Measurements from ENCODE around the gene TSPAN2.

The TSPAN2 gene

GRCh38 chr1:115086176-115086830, 3.0 kb downstream of the TSPAN2 start:
- in situ Hi-C loops (cut with MboI; ENCODE audit: low pct_unique_long_range_greater_than_20kb, low sequenced_read_pairs) = no loop called here
- no peak for DNase-seq

GRCh38 chr1:115084902-115085511, 4.3 kb downstream of the TSPAN2 start:
- no peak for DNase-seq
- in situ Hi-C loops (cut with MboI; ENCODE audit: low pct_unique_long_range_greater_than_20kb, low sequenced_read_pairs) = no loop called here

- in situ Hi-C loops (cut with MboI; ENCODE audit: low pct_unique_long_range_greater_than_20kb, low sequenced_read_pairs) = no loop called here
- DNase-seq = no peak
Observed at GRCh38 chr1:115082949-115083348, 6.4 kb downstream of the TSPAN2 start.

GRCh38 chr1:115078708-115079107, 10.6 kb downstream of the TSPAN2 start:
- in situ Hi-C loops (cut with MboI; ENCODE audit: low pct_unique_long_range_greater_than_20kb, low sequenced_read_pairs) = no loop called here
- no peak for DNase-seq

DNA sequence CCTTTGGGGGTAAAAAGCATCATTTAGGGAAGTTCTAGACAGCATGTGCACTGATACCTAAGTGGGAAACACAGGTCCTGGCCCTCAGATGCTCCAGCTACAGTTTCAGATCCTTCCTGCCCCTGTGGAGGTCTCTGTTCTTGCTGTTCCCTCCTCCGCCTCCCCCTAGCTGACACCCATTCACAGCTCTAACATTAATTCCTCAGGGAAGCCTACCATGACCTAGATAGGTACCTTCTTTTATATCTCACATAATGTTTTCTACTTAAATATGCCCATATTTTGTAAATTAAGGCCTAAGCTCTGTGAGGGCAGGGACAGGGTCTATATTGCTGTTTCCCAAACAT, 11.3 kb downstream of the TSPAN2 start:
- no peak for DNase-seq
- in situ Hi-C loops (cut with MboI; ENCODE audit: low pct_unique_long_range_greater_than_20kb, low sequenced_read_pairs) = no loop called here

DNA sequence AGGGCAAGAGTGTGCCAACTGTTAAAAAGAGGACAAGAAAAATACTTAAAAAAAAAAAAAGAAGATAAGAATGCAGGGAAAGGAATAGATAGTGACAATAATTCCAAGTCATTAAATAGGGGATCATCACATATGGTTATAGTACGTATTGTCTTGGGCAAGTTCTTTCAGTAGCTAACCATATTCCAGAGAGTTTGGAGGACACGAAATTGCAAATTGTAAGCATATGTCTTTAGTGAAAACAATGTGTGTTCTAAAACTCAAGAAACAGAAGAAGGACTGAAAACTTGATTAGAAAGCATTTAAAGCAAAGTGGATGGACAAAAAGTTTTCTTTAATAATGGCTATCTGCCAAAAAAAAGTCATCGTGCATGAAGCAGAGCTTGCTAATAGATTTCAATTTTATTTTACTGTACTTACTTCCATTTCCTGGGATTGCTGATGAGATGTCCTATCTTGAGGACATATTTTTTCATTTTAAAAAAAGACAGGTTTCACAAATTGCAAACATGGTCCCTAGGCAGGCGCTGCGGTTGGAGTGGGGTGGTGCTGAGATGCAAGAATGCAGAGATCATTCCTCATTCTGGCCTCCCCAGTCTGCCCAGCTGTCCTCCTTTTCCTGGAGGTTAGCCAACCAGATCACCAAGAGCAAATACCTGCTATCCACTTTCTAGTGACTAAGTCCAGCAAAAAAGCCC, 11.9 kb downstream of the TSPAN2 start:
- in situ Hi-C loops (cut with MboI; ENCODE audit: low pct_unique_long_range_greater_than_20kb, low sequenced_read_pairs) = no loop called here
- no peak for DNase-seq

DNA sequence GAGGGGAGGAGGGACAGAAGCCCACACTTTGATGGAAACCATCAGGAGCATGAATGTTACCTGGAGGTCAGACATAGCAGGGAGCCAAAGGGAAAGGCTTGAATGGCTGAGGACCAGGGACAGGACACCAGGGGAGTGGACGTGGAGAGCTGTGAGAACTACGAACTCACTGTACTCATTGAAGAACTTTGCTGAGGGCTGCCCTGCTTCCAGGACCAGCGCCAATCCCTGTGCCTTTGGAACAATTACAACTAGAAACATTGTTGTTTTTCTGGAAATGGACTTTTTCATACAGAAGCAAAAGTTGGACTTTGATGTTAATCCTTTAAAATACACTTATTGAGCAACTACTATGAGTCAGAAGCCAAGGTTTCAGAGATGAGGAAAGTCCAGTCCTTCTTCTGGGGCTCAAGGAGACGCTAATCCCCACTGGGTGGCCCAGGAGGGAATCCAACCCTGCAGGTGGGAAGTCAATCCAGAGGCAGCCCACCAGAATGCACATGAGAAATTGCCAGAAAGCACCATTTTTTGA, 12.9 kb downstream of the TSPAN2 start:
- no peak for DNase-seq
- in situ Hi-C loops (cut with MboI; ENCODE audit: low pct_unique_long_range_greater_than_20kb, low sequenced_read_pairs) = no loop called here

GRCh38 chr1:115074839-115075534, 14.3 kb downstream of the TSPAN2 start:
- no peak for DNase-seq
- in situ Hi-C loops (cut with MboI; ENCODE audit: low pct_unique_long_range_greater_than_20kb, low sequenced_read_pairs) = no loop called here

DNA sequence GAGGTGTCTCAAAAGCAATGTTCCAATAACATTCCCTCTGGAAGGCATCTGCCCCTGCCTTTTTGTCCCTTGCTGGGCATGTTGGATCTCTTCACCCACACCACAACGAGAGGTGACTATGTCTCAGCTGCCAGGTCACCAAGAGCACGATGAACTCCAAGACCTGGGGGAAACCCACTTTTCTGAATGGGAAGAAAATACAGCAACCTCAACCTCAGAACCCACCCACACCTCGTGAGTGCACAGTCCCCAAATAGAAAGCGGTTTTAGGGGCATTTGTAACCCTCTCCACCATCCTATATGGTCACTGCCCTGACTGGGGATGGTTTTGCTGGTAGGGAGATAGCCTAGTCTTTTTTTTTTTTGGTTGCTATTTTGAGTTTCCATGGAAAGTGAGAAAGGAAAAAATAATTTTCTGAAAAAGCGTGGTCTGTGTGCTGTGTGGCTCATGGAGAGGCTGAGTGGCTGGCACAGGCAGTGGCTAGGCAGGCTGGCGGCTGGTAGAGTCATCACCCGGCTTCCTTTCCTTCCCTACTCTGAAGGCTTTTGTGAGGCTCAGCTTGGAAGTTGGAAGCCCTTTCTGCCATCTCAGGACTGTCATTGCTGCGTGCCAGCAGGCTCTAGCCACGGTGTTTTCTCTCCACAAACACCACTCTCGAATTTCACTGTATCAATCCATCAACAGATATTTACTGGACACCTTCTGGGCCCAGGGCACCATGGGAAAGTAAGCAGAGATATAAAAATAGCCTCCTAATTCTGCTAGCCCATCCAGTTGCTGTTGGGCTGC, 15.8 kb downstream of the TSPAN2 start:
- DNase-seq = no peak
- in situ Hi-C loops (cut with MboI; ENCODE audit: low pct_unique_long_range_greater_than_20kb, low sequenced_read_pairs) = no loop called here

DNA sequence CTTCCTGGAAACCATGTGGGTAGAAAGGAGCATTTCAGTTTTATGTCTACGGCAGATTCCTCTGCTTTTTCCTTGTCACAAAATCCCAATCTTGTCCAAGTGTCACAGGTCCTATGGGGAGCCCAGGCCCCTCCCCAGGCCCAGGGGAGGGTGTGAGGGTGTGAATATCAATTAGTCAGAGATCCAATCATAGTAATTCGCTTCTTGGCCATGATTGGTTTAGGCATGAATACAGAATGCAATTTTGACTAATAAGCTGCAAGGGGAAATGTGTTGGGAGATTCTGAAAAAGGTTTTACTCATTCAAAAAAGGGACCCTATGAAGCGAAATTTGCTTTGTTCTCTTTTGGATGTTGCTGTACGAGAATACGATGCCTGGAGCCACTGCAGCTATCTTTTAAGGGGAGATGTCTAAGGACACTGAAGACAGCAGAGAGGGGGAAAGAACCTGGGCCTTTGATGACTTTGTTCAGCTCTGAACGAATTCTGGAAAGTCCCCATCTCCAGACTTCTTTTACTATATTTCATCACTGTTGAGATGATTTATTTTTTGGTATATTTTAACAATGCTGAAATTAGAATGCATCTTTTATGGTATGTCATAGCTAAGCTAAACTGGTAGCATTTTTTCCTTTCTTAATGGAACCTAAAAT, 18.2 kb downstream of the TSPAN2 start:
- in situ Hi-C loops (cut with MboI; ENCODE audit: low pct_unique_long_range_greater_than_20kb, low sequenced_read_pairs) = no loop called here
- no peak for DNase-seq

DNA sequence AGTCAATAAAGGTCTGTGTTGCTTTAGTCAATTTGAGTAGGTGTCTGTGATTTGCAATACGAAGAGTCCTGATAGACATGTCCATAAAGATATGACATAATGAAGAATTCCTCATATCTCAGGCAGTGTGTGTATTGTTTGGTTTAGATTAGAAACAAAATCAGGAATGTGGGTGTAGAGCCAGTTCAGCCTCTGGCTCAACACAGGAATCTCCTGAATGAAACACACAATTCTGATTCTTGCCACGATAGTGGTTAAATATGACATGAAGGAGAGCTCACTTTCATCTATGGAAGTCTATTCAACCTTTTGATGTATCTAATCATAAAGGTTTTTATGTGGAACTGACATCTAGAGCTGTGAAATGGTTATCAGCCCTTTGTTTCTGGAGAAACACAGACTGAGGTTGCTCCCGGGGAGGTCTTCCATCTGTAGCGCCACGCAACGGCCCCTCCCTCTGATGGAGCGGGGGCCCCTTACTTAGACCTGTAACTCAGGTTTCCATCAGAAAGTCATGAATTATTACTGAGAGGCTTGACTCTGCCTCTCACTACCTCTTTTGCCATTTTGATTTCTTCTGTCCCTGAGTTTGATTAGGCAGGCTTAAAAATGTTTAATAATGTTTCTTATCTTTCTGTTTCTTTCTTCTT, 19.5 kb downstream of the TSPAN2 start:
- DNase-seq = no peak
- in situ Hi-C loops (cut with MboI; ENCODE audit: low pct_unique_long_range_greater_than_20kb, low sequenced_read_pairs) = no loop called here

- in situ Hi-C loops (cut with MboI; ENCODE audit: low pct_unique_long_range_greater_than_20kb, low sequenced_read_pairs) = no loop called here
- no peak for DNase-seq
Observed at GRCh38 chr1:115068826-115069585, 20.3 kb downstream of the TSPAN2 start.

DNA sequence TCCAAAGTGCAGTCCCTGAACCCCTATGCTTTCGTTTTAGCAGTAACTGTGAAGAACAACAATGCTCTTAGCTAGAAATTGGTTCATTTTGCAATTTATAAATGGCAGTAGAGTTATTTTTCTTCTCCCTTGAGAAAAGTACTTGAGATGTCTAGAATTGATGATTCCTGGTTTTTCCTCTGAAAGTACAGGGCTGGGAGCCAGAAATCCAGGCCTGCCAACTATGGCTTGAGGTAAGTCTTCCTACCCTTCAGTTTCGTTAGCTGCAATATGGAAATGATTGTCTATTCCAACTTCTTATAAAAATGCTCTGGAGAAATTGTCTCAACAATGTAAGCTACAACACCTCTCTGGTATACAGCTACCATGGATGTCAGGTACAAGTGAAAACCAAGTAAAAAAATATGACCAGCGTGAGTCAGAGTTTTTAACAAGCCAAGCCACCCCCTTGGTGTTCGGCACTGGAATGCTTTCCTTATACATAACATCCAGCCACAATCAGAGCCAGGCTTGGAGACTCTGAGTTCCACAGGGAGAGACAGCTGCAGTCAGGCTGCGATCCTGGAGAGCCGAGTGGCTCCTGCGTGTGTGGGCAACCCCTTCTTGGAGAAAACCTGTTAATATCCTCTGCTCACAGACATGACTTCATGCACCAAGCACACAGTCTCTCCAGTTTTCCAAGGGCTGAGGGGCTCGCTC, 22.0 kb downstream of the TSPAN2 start:
- in situ Hi-C loops (cut with MboI; ENCODE audit: low pct_unique_long_range_greater_than_20kb, low sequenced_read_pairs) = no loop called here
- no peak for DNase-seq

DNA sequence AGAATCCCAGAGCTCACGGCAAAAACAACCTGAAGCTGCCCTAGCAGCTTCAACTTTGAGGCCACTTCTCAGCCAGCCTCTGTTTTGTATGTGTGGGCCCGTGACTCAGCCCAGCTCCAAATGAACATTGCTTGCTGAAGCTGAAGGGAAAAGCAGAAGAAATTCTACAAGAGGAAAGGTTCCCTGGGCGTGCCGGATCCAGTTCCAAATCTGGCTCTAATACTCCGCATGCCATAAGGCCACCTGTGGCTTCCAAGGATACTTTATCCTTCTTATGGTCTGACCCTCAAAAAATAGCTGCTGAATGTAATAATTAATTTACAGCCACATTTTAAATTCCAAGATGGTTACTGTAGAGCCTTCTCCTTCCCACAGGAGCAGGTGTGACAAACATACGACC, 24.3 kb downstream of the TSPAN2 start:
- no peak for DNase-seq
- in situ Hi-C loops (cut with MboI; ENCODE audit: low pct_unique_long_range_greater_than_20kb, low sequenced_read_pairs) = no loop called here

GRCh38 chr1:115064461-115064860, 24.8 kb downstream of the TSPAN2 start:
- in situ Hi-C loops (cut with MboI; ENCODE audit: low pct_unique_long_range_greater_than_20kb, low sequenced_read_pairs) = no loop called here
- no peak for DNase-seq

DNA sequence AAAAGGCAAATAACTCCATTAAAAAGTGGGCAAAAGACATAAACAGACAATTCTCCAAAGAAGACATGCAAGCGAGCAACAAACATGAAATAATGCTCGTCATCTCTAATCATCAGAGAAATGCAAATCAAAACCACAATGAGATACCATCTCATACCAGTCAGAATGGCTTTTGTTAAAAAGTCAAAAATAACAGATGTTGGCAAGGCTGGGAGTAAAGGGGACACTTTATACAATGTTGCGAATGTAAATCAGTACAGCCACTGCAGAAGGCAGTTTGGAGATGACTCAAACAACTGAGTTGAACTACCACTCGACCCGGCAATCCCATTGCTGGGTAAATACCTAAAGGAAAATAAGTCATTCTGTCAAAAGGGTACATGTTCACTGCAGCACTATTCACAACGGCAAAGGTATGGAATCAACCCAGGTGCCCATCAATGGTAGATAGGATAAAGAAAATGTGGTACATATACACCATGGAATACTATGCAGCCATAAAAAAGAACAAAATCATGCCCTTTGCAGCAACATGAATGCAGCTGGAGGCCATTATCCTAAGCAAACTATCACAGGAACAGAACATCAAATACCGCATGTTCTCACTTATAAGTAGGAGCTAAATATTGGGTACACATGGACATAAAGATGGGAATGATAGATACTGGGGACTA, 25.9 kb downstream of the TSPAN2 start:
- DNase-seq = no peak
- in situ Hi-C loops (cut with MboI; ENCODE audit: low pct_unique_long_range_greater_than_20kb, low sequenced_read_pairs) = no loop called here

Data from KBM-7 (cell line).